Central memory CD4-positive, alpha-beta T cell (primary cell): ENCODE data around the gene TMEM269.

Experiments used
- DNase-seq: peaks from one replicate; pipeline ENCODE4 v3.0.0; 2022
- total RNA-seq, 3 experiments: gene quantifications; one replicate each; lab custom pipeline; 2026; lab: John Stamatoyannopoulos, UW

TMEM269 gene, protein sequence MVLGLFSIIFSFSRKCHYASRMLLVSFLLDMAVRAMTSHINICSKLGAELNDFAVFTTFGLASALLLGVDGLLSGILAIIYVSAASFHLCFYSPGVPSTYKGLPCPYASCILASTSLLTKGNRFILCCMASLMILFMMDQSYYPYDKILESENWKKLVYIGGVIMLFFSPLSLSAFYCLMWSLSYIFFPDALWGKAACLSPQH
- 0.42 to 1.9 (median 0.71) reads per million in 3 experiments for total RNA-seq

DNA sequence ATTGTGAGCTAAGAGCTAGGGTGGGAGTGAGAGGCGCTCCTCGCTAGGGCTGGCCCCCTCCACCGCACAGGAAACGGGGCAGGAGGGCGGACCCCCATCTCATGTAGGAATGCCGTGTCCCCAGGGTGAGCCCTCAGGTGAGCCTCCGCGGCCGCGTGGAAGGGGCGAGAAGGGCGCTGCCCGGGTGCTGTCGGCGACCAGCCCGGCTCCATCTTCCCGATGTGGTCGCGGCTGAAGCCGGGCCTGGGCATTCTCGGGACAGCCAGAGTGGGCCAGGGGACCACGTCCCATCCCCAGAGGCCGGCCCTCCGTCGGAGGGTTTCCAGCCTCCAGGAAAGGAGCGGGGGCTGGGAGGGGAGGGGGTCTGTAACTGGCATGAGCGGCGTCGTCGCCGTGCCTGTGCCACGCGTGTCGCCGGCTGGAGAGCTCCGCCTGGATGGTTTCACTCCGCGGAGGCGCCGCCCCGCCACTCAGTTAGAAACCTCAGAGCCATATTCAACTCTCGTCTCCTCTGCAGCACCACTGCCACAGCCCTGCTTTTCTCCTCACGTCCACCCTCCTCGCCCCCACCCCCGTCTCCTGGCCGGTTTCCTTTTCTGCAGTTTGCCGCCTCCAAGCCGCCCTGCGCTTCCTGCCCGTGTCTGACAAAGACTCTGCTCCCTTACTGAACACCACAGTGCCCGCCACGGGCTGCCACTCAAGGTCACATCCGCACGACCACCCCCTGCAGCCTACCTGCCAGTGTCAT lies at the start of gene TMEM269:
Gene TMEM269 (plus strand): TSS at position 46 of the 748 bp plus-strand sequence. CDS start 4,903 bp downstream, outside the sequence.
- peak; percentile 33 for DNase-seq

DNA sequence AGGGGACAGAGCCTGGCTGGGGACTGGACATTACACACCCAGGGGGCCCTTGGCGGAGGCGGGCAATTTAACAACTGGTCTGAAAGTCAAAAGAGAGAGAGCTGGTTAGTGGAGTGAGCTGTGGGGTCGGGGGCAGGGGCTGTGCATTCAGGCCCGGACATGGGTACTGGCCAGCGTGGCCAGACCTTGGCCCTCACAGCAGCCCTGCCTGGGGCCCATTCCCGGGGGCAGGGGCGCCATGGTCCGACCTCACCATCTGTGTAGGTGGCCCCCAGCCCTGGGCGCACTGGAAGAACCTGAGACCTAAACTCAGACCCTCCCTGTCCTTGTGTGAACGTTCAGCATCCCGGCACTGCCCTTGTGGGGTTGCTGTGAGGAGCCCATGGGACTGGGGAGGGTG lies 49.7 kb upstream of the TMEM269 start:
- no peak for DNase-seq

DNA sequence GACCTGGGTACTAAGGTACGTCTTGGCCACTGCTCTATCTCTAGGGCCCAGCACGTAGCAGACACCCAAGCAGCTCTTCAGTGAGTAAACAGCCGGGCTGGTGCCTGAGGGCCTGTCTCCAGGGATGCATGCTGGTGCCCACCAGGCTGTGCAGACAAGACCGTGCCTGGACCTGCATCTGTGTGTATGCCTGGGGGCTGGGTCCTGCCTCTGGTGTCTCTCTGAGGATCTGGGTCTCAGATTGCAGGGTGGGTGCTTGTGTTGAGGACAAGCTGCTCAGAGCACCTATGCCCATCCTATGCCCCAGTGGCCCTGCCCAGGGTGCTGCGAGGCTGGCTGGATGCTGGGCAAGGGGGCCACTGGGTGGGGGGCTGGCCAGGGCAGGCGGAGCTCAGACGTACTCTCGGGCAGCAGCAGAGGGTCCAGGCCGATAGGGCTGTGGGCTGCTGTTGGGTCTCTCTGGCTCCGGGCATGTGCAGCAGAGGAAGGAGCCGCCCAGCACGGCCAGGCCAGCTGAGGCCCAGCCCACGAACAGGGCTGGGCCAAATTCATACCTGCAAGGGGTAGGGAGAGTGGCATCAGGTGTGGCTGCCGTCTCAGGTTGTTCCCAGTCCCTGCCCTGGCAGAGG lies 49.2 kb upstream of the TMEM269 start:
- no peak for DNase-seq

DNA sequence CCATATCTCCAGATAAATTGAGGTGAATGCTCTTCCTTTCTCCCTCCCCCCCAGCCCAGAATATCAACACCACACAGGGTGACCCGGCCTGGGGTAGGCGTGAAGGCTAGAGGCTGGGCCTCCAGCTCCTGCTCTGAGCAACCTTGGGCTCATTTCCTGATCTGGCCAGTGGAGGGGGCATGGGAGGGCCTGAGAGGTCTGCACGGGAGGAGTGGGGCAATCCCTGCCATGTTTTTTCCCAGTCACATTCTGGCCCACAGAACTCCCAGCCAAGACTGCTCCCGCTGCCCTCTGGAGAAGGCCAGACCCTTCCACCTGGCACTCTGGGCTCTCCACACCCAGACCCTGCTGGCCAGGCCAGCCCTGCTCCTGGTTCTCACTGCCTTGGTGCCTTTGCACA lies 48.6 kb upstream of the TMEM269 start:
- no peak for DNase-seq

DNA sequence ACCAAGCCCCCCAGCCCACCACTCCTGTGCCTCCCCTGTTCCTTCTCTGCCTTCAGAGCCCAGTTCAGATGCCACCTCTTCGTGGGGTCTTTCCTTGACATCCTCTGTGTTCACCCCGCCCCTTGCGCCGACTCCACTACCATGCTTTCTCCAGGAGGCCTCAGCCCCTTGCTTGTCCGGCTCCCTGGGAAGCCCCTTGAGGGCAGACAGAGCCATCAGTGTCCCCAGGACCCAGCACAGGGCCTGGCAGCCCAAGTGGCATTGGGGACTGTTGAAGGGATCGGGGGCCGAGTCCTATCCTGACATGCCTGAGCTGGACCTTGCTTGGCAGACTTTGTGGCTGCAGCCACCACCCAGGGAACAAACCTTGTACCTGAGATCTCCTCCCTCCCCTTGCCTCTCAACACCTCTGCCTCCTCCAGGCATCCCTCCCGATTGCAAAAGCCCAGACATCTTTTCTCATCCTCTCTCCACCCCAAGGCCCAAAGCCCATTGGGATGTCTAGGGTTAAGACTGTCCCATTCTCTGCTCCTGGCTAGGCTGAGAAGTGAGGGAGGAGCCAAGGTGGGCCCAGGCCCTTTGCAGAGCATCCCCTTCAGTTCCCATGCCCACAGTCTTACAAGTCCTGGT lies 48.1 kb upstream of the TMEM269 start:
- DNase-seq = no peak

DNA sequence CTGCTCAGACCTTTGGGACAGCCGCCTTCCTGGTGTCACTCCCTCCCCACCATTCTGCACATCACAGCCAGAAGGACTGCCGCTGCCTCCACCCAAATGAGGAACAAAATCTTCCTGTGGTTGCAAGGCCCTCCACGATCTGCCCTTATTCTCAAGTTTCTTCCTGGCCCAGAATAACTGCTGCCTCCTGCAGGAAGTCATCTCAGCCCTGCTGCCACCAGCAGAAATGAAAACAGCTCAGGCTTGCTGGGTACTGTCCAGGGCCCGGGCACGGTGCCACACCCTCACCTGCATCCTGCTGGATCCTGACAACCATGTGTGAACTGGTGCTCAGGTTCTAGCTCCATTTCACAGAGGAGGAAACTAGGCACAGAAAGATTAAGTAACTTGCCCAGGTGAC lies 47.5 kb upstream of the TMEM269 start:
- DNase-seq = no peak

DNA sequence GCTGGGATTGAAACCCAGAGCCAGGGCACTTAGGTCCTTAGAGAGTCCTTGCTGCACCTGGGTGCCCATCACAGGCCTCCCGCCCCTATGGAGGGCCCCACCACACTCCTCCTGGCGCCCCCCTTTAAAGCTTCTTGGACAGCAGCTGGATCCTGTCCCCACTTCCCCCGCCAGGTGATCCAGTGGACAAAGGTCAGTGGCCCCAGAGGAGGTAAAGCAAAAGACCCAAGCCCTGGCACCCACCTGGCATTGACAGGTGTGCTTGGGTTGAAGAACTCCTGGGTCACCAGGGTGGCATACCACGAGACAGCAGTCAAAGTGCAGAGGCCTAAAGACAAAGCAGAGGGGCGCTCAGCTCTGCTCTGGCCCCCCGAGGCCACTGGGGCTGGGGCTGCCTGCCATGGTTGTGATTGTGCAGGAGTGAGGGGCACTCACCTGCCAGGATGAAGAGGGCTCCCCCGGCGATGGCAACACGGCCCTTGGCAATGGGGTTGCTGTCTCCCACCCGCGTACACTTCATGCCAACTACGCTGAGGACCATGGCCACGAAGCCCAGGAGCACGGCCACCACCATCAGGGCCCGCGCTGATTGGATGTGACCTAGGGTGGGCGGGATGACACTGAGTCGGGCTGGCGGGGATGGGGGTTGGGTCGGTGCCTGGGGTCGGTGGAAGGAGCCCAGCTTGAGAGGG lies 46.7 kb upstream of the TMEM269 start:
- DNase-seq = no peak

DNA sequence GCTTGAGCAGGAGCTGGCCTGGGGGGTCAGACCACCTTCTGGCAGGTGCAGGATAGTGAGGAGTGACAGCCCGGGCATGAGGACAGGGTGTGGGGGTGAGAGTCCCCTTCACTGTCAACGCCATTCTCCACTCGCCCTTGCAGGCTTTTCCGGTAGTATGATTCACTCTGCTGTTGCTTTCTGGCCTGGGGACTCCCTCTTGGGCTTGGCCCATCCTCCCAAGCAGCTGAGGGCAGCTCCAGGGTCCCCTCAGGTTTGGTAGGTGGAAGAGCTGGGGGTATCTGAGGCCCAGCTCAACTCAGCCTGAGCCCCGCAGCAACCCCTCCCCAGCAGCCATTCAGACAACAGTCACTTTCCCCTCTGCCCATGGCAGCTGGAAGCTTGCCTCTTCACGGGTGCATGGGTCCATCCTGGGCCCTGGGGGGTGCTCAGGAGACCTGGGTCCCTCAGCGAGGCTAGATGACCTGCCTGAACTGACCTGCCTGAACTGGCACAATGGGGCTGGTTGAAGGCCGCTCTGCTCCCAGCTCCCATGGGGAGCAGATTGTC lies 46.0 kb upstream of the TMEM269 start:
- DNase-seq = no peak

DNA sequence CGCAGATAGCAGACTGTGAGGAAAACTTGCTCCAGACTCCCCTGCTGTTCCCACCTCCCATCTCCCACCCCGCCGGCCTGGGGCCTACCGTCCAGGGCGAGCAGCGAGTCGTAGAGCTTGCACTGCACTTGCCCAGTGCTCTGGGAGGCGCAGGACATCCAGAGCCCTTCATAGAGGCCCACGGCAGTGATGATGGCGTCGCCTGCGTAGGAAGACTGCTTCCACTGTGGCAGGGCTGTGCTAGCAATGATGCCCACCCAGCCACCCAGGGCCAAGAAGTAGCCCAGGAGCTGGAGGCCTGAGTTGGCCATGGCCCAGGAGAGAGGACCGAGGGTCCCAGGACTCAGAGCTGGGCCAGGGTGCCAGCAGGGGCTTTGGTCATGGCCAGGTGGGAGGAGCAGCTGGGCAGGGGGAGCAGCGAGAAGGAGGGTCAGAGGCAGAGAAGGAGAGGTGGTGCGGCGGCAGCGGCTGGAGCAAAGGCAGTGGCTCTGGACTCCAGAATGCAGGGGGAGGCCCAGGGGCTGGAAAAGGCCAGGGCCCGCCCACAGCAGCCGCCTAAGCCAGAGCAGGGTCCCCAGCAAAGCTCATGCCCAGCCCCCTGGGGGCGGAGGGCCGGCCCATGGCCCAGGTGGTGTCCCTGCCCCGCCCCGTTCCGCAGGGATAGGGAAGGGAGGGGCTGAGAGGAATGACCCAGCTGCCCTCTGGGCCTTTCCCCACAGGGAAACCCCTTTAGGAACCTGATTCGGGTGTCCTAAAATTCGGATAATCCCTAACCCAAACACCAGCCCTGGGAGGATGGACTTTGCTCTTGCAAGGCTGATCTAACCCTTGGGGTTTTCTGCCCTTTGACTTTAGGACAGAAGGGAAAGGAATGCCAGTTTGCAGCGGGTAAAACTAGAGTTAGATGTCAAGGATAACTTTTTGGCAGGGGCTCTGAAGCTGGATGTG lies 44.8 kb upstream of the TMEM269 start, which contains the start of gene CLDN19:
Gene CLDN19 (minus strand): TSS at position 484 of the 948 bp plus-strand sequence. CDS start 173 bp downstream, at position 311.
- no peak for DNase-seq

DNA sequence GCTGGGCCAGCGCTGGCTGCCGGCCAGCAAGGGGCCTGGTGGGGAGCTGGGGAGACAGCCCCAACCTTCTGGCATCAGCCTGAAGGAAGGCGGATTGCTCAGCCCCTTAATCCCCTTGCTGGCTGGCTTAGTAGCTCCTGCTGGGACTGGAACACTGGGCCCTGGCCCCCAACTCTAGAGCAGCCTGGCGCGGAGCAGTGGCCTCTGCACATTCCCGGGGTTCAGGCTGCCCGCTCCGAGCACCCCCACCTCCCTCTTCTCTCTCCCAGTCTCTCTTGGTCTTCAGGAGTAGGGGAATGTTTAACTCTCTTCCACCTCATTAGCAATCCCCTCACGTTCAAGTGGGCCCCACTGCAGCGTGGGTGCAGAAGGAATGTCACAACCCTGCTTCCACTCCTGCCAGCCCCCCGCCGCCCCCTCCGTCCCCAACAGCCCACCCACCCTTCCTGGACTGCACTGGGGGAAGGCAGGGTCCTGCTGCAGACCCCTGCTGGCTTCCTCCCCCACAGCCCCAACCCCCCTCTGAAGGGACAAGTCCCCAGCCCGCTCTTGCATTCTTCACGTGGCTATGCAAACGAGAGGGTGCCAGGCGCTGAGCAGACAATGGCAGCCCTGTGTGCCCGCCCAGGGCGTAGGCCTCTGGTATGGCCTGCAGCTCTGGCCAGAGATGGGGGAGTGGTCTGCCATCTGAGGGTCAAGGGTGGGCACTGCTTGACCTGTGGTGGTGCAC lies 43.8 kb upstream of the TMEM269 start:
- DNase-seq = no peak

DNA sequence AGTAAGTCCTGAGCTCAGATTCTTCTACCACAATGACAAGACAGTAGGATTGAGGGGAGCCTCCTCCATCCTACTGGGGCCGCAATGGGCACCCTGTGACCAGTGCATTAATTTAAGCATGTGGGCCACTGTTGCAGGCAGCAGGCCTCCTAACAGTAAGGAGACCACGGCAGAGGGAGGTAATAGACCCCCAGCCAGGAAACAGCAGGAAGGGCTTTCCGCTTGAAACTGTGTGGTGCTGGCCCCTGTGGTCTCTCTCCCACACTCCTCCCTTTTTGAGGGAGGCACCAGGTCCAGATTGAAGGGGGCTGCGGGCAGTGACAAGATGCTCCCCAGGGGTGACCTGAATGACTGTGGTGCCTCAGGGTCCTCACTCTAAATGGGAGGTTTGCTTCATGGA lies 43.1 kb upstream of the TMEM269 start:
- no peak for DNase-seq

DNA sequence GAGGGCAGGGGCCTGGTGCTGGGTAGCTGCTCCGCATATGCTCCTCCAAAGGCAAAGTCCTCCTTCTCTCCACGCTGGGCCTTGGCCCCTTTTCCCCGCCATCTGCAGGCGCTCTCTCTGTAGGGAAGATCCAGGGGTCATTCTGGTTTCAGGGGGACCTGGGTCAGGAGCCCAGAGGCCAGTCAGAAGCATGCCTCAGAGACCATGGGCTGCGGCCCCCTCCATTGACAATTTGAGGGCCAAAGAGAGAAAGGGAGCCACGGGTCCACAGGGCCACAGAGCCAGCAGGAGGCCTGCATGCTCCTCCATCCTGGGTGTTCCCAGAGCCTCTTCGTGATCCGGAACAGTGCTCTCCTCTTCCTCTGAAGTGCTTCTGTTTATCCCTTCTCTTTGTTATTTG lies 42.6 kb upstream of the TMEM269 start:
- no peak for DNase-seq

DNA sequence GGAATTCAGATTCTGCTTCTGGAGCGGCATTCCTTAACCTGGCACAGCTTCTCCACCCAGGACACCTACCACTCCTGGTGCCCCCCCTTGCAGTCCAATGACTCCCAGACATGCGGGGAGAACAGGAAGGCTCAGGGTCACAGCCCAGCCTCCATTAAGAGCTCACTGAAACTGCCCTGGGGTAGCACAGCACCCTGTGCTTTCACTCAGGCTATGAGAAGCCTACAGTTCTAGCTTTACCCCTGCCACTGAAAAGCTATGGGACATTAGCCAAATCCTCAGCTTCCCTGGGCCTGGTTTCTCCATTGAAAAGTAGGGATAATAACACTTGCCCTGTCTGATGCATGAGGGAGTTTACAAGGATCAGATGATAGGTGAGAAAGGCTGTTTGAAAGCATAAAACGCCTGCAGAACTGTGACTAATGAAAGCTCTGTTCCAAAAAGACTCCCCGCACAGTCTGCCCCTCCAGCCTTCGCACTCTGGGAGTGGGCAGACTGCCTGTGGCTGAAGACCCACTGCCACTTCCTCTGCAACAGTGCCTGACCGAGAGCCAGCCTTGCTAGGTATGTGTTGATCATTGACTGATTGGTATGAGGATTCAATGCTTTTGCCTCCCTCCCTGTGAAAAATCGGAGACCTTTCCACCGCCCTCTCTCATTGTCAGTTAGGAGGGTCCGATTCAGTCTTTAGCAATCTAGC lies 42.0 kb upstream of the TMEM269 start:
- DNase-seq = no peak

DNA sequence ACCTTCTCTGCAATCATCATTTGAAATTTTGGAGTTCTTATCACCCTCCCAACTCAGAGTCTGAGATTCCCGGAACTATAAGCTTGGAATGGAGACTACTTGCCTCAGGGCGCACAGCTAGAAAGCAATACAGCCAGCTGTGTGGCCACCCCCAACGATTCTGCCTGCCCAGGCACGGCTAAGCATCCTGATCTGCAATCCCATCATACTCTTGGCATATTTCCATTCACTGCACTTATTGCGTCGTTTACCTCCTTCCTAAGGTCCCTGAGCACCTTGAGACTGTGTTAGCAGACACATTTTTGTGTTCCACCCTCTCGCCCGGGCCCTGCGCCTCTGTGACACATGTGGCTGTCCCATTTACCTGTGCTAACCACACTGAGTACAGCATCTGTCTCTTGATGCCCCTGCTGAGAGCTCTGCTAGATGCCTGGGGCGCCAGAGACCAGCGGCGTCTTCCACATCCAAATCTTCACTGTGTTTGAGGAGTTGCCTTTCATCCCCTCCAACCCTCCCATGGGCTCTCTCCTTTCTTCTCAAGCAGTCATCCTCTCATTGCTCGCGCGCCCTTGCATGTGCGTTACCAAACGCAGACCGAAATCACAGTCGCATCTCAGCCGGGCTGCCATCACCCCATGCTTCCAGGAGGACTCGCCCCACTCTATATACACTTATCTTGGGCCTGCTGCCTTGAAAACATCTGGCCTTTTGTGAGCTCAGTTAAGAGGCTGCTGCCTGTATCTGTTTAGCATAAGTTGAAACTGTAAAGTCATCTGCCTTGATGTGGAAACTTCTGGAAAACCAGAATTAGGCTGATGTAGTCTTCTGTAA lies 41.3 kb upstream of the TMEM269 start:
- no peak for DNase-seq

DNA sequence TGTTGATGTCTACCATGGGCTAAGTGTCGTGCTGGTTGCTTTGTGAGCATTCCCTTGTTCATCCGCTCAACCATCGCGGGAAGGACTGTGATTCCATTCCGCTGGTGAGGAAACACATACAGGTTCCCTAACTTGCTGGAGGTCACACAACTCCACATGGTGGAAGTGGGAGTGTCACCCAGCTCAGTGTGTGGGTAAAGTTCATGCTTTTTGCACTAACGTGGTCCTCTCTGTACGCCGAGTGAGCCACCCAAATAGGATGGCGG lies 40.7 kb upstream of the TMEM269 start:
- DNase-seq = no peak

DNA sequence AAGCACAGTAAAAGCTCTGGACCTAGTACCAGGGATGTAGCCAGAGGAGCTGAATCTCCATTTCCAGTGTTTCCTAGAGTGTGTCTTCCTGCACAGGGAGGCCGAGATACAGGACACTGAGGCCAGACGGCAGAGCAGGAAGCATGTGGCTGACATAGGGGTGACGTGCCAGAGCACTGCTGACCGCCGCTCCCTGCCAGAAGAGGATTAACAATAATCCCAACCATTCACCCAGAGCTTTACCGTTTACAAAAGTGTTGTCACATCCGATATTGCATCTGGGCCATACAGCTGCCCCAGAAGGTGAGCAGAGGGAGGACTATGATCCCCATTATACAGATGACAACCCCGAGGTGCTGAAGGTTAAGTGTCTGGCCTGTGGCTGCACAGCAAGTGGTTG lies 38.9 kb upstream of the TMEM269 start:
- no peak for DNase-seq

DNA sequence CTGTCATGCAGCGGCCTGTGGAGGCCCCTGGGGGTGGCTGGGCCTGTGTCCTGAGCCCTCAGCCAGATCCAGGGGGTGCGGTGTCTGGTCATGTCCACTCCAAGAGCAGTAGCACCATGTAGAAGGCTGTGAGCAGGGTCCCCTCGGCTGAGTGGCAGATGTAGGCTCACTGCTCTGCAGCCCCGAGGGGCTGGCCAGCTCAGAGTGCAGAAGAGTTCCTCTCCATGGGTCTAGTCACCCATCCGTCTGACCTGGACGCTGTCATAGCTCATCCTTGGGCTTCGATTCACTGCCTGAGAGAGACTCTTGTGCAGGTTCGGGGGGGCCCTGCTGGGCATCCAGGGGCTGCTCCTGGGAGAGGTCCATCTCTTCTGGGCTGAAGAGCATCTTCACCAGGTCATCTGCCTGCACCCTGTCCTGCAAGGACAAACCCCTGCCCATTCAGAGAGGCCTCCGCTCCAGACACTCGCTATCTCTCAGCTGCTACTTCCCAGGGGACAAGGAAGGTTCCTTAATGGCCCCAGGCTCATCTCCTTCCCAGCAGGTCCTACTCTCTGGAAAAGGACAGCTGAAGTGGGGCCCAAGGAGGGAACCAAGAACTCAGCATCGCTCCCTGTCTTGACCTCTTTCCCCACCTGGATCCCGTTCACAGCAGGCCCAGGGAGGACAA lies 38.2 kb upstream of the TMEM269 start:
- DNase-seq = no peak

DNA sequence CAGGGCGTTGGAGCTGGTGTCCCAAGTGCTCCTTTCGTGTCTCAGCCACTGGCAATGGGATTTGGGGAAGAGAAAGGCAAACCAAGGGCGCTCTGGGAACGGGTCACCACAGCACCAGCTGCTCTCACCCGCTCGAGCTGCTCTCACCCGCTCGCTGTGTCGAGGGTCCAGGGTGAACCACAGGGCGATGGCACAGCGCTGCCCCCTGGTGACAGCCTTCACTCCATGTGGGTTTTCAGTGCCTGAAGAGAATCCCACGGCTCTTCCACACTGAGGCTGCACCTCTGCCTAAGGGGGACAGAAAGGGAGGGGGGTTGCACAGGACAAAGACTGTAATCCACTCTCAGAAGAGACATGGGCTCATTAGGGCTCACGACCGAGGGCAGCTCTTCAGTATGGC lies 37.7 kb upstream of the TMEM269 start:
- DNase-seq = peak; percentile 19

DNA sequence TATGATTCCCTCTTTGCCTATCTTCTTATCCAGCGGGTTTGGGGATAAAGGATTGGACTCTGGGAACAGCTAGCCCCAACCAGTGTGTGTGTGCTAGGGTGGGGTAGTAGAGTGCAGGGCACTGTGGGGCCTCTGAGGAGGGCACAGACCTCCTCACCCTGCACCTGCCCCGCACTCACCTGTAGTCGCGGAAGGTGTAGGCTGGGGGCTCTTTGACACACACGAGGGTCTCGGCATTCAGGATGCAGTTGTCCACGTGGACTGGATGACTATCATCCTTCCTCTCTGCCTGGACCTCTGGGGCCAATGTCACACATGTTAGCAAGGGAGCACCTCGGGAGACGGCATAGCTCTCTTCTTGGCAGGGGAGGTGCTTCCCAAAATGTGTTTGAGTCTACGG lies 36.8 kb upstream of the TMEM269 start:
- no peak for DNase-seq
